Glutamatergic neuron (in vitro differentiated cells): ENCODE data around the gene CREG2. TPM values are rescaled to one million over a fixed set of nuclear protein-coding genes. Genes with fewer than 3 reads are reported as not detected.

Experiments used
- DNase-seq: peaks from one replicate; pipeline ENCODE4 v3.0.0; 2022
- H3K27ac Mint-ChIP-seq: one replicate; pipeline ENCODE4 v1.8.0; 2020; ENCODE audit warnings: mild to moderate bottlenecking, mixed read lengths, inconsistent platforms; ENCODE audit not compliant: unreplicated experiment
- H3K27me3 Mint-ChIP-seq: one replicate; pipeline ENCODE4 v1.8.0; 2020; ENCODE audit warnings: mild to moderate bottlenecking, moderate library complexity, mixed read lengths, inconsistent platforms; ENCODE audit not compliant: unreplicated experiment
- H3K36me3 Mint-ChIP-seq: one replicate; pipeline ENCODE4 v1.8.0; 2020; ENCODE audit warnings: mild to moderate bottlenecking, mixed read lengths, inconsistent platforms; ENCODE audit not compliant: unreplicated experiment
- H3K4me1 Mint-ChIP-seq: one replicate; pipeline ENCODE4 v1.8.0; 2020; ENCODE audit warnings: mild to moderate bottlenecking, low read depth, mixed read lengths, inconsistent platforms; ENCODE audit not compliant: unreplicated experiment
- H3K4me3 Mint-ChIP-seq: one replicate; pipeline ENCODE4 v1.8.0; 2020; ENCODE audit warnings: mild to moderate bottlenecking, mixed read lengths, inconsistent platforms; ENCODE audit not compliant: unreplicated experiment
- H3K9me3 Mint-ChIP-seq: one replicate; pipeline ENCODE4 v1.8.0; 2020; ENCODE audit warnings: mild to moderate bottlenecking, moderate library complexity, mixed read lengths, inconsistent platforms; ENCODE audit not compliant: unreplicated experiment
- microRNA-seq: library from miRNA; unstranded; fragments of <30 nt; microRNA quantifications from one replicate; pipeline ENCODE4, GENCODE V29; 2020; ENCODE audit not compliant: unreplicated experiment
- total RNA-seq: library from RNA; stranded (reverse); fragmentation: NEBNext Ultra II Directional; extraction: Animal tissue kit (Norgen Biotek cat#: 25700); gene quantifications from one replicate; pipeline ENCODE4 v1.2.1, GENCODE V29; 2021; ENCODE audit not compliant: unreplicated experiment
- TF ChIP-seq, protein P1 (sequence below): fragments of 200-600 bp; sonication (generic); IDR thresholded peaks from one replicate; pipeline ENCODE4 v1.5.0; 2021; ENCODE audit not compliant: partially characterized antibody, unreplicated experiment

The CREG2 gene
- total RNA-seq, 1 donor from 2014 or later = 1.3 TPM

DNA sequence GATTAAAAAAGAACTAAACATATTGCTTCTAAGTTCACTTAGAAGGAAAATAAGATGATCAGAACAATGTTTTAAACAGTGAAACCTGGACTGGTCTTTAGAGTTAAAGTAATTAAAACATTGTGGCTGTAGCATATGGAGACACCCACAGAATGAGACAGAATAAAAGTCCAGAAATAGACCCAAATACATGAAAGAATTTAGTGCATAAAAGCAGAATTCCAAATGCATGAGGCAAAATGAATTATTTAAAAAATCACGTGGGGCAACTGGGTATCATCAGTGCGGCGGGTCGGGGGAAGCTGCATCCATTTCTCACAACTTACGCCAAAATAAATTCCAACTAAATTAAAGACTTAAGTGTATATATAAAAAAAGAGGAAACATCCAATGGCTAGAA lies 90.9 kb downstream of the CREG2 start:
- Mint-ChIP-seq H3K27ac (no peak overlapping the region), H3K4me3 (no peak overlapping the region), H3K27me3 (peaks cover 2% of the 10 kb centered on the region), H3K9me3 (no peaks in the 10 kb centered on the region), H3K4me1 (peaks cover 6% of the 10 kb centered on the region), H3K36me3 (no peaks in the 10 kb centered on the region)
- DNase-seq = no peak
- TF ChIP-seq, protein P1, sequence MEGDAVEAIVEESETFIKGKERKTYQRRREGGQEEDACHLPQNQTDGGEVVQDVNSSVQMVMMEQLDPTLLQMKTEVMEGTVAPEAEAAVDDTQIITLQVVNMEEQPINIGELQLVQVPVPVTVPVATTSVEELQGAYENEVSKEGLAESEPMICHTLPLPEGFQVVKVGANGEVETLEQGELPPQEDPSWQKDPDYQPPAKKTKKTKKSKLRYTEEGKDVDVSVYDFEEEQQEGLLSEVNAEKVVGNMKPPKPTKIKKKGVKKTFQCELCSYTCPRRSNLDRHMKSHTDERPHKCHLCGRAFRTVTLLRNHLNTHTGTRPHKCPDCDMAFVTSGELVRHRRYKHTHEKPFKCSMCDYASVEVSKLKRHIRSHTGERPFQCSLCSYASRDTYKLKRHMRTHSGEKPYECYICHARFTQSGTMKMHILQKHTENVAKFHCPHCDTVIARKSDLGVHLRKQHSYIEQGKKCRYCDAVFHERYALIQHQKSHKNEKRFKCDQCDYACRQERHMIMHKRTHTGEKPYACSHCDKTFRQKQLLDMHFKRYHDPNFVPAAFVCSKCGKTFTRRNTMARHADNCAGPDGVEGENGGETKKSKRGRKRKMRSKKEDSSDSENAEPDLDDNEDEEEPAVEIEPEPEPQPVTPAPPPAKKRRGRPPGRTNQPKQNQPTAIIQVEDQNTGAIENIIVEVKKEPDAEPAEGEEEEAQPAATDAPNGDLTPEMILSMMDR = no peak

DNA sequence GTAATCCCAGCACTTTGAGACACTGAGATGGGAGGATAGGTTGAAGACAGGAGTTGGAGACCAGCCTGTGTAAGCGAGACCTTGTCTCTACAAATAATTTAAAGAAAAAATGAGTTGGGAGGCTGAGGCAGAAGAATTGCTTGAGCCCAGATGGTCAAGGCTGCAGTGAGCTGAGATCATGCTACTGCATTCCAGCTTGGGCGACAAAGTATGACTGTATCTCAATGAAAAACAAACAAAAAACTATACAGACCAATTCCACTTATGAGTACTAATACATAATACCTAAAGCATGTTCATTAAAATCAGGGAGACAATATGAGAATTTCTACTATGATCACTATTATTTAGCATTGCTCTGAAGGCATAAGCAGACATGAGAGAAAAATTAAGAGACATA lies 91.4 kb downstream of the CREG2 start:
- H3K27ac Mint-ChIP-seq = no peak overlapping the region

More for the DNA sequence above, 91.4 kb downstream of the CREG2 start:
- no peaks in the 10 kb centered on the region for H3K9me3 Mint-ChIP-seq
- no peaks in the 10 kb centered on the region for H3K36me3 Mint-ChIP-seq
- DNase-seq = no peak
- H3K4me3 Mint-ChIP-seq = no peak overlapping the region
- H3K4me1 Mint-ChIP-seq = peaks cover 6% of the 10 kb centered on the region
- H3K27me3 Mint-ChIP-seq = peaks cover 2% of the 10 kb centered on the region
- TF ChIP-seq, protein P1 = no peak

Small RNAs within 50 kb of the gene (microRNA-seq; reads per million reads assigned to microRNA genes)
- 0.96 reads per million for gene MIR5696

Other genes with a start within 250 kb of the CREG2 start
- gene TBC1D8, start 236.1 kb downstream of the CREG2 start, total RNA-seq = 14.6 TPM
- gene CNOT11, start 134.6 kb downstream of the CREG2 start, total RNA-seq = 35.6 TPM
- 26.9 TPM for gene RNF149, start 78.8 kb downstream of the CREG2 start, total RNA-seq
- 1.0 TPM for gene RFX8, start 87.6 kb upstream of the CREG2 start, total RNA-seq